Right atrium auricular region (tissue), 2 donors: ENCODE data around the gene ALOX12B. TPM values are rescaled to one million over a fixed set of nuclear protein-coding genes. Genes with fewer than 3 reads are reported as not detected.

Experiments
- DNase-seq: peaks from one replicate; pipeline ENCODE4 v3.0.0-alpha.2; 2019; ENCODE audit warnings: low spot score
- H3K27ac ChIP-seq, 2 donors: fragments of 200-600 bp; sonication (generic); 1 replicate in 1 of 2; 2 replicates in 1 of 2; pipeline ENCODE4 v1.5.1; 2016 to 2019
- H3K27me3 ChIP-seq, 2 donors: fragments of 200-600 bp; sonication (generic); one replicate each; pipeline versions ENCODE4 v1.5.1 to v1.6.0; 2017 to 2019
- H3K36me3 ChIP-seq: fragments of 200-600 bp; sonication (generic); one replicate; pipeline ENCODE4 v1.5.1; 2016
- H3K4me1 ChIP-seq, 2 donors: fragments of 200-600 bp; sonication (generic); one replicate each; pipeline versions ENCODE4 v1.5.1 to v1.6.0; 2017 to 2019
- H3K4me3 ChIP-seq, 2 donors: fragments of 200-600 bp; sonication (generic); 1 replicate in 1 of 2; 2 replicates in 1 of 2; pipeline ENCODE4 v1.5.1; 2017 to 2019; ENCODE audit warnings: mild to moderate bottlenecking in 1 of 2, moderate library complexity in 1 of 2
- H3K9me3 ChIP-seq, 2 donors: fragments of 200-600 bp; sonication (generic); one replicate each; pipeline ENCODE4 v1.5.1; 2019
- total RNA-seq, 2 donors: library from RNA; depleted of rRNA; stranded (reverse); fragments of >200 nt; gene quantifications; one replicate each; pipeline ENCODE4 v1.1.0, GENCODE V29; 2016
- TF ChIP-seq, protein P1 (sequence below), 2 donors: fragments of 200-600 bp; sonication (generic); IDR thresholded peaks; one replicate each; pipeline ENCODE4 v1.5.1; 2019; ENCODE audit warnings: antibody characterized with exemption in 2 of 2

ALOX12B gene
- total RNA-seq, 2 donors from 2014 or later = 0.43 TPM; not detected in 1

DNA sequence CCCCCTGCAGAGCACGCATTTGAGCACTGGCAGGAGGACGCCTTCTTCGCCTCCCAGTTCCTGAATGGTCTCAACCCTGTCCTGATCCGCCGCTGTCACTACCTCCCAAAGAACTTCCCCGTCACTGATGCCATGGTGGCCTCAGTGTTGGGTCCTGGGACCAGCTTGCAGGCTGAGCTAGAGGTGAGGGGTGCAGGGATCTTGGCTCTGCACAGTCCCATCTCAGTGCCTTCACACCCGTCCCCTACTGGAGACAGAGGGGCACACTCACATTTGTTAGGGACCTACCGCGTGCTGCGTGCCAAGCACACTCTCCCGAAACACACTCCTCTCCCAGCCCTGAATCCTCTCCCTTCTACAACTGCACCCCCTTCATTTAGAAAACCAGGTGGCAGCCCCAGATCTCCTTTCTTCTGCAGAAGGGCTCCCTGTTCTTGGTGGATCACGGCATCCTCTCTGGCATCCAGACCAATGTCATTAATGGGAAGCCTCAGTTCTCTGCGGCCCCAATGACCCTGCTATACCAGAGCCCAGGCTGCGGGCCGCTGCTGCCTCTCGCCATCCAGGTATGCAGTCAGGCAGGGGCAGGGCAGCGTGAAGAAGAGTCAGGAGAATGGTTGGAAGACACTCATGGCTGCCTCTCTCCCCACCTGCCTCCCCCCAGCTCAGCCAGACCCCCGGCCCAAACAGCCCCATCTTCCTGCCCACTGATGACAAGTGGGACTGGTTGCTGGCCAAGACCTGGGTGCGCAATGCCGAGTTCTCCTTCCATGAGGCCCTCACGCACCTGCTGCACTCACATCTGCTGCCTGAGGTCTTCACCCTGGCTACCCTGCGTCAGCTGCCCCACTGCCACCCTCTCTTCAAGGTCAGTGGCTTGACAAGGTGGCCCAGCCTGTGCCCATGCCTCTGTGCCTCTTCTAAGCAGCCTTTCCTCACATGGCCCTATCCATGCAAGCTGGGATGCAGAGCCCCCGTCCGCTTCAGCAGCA lies 42.4 kb downstream of the ALOX12B start:
- no peaks in the 10 kb centered on the region for H3K4me1 ChIP-seq
- H3K36me3 ChIP-seq = no peaks in the 10 kb centered on the region
- no peak overlapping the region for H3K4me3 ChIP-seq
- no peaks in the 10 kb centered on the region for H3K9me3 ChIP-seq
- no peak overlapping the region for H3K27ac ChIP-seq
- DNase-seq = no peak
- no peaks in the 10 kb centered on the region for H3K27me3 ChIP-seq
- TF ChIP-seq, protein P1, sequence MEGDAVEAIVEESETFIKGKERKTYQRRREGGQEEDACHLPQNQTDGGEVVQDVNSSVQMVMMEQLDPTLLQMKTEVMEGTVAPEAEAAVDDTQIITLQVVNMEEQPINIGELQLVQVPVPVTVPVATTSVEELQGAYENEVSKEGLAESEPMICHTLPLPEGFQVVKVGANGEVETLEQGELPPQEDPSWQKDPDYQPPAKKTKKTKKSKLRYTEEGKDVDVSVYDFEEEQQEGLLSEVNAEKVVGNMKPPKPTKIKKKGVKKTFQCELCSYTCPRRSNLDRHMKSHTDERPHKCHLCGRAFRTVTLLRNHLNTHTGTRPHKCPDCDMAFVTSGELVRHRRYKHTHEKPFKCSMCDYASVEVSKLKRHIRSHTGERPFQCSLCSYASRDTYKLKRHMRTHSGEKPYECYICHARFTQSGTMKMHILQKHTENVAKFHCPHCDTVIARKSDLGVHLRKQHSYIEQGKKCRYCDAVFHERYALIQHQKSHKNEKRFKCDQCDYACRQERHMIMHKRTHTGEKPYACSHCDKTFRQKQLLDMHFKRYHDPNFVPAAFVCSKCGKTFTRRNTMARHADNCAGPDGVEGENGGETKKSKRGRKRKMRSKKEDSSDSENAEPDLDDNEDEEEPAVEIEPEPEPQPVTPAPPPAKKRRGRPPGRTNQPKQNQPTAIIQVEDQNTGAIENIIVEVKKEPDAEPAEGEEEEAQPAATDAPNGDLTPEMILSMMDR (IDR thresholded peaks at IDR 0.05) = no peak

DNA sequence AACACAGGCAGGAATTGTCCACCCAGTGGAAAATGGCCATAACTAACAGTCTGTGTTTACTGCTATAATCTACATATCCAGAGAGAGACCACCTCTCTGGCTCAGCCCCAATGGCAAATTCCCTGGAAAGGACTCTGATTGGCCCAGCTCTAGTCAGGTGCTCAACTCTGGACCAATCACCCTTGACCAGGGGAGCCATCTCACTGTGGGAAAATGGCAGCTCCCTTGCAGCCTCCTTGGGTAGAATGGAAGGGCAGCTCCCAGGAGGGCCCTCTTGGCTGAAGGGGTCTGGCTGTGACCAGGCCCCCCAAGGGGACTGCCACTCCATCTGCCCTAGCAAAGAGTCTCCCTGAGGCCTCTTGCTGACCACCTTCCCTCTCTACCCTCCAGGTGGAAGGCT lies 45.5 kb downstream of the ALOX12B start:
- TF ChIP-seq, protein P1 (IDR thresholded peaks at IDR 0.05) = no peak
- Histone ChIP-seq H3K9me3 (no peaks in the 10 kb centered on the region), H3K4me1 (peaks cover 0 to 8% of the 10 kb centered on the region in 2 donors), H3K27me3 (peaks cover 0 to 6% of the 10 kb centered on the region in 2 donors), H3K36me3 (no peaks in the 10 kb centered on the region), H3K4me3 (no peak overlapping the region), H3K27ac (no peak overlapping the region)
- no peak for DNase-seq

DNA sequence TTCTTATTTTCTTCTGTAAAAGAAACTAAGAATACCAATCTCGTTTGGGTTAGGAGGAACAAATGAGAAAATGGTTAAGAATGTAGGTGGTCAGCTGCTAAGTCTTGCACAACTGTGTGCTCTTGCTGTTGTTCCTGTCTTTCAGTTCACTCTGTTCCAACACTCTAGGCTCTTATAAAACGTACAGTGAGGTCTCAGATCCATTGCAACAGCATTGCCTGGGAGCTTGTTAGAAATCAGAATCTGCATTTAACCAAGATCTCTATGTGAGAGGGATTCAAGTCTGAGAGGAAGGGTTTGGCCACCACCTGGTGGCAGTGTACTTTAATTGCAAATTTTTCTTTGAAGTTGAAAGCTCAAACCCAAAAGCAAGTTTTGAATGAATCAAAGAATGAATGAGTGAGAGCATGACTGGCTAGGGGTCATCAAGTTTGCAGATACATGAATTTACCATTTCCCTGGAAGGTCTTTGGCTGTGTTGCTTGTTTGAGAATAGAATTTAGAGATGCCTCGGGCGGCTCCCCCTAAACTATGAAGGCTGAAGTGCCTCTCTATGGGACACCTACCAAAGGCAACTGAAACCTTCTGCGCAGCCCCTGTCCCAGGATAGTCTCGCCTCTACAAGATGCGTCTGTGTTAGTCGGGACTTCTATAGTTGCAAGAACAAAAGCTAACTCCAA lies 46.1 kb downstream of the ALOX12B start:
- peaks cover 0 to 8% of the 10 kb centered on the region in 2 donors for H3K4me1 ChIP-seq
- TF ChIP-seq, protein P1 (IDR thresholded peaks at IDR 0.05) = peak; percentile 23 to 66
- peak overlapping the region in 1 of 2 donors; percentile 14 for H3K27ac ChIP-seq
- H3K4me3 ChIP-seq = no peak overlapping the region
- no peaks in the 10 kb centered on the region for H3K9me3 ChIP-seq
- no peaks in the 10 kb centered on the region for H3K36me3 ChIP-seq
- DNase-seq = peak; percentile 62
- peaks cover 0 to 6% of the 10 kb centered on the region in 2 donors for H3K27me3 ChIP-seq

DNA sequence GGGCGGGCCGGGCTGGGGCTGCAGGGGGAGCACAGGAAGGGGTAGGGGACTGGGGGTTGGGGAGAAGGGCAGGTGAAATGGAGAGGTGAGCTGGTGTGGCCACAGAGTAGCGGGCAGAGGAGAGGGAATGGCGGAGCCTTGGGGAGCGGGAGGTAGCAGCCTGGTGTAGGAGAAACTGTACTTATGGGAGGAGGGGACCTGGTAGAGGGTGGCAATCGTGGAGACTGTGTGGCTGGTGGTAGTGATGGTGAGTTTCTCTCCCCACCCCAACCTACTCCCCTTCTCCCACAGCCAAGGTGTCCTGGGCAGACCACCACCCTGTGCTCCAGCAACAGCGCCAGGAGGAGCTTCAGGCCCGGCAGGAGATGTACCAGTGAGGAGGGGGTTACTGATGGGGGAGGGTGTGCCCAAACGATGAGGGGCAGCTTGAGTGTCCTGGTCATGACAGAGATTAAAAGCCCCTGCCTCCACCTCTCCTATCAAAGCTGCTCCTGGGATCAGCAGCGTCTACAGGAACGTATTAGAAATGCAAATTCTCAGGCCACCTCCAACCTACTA lies 47.8 kb downstream of the ALOX12B start:
- no peak for DNase-seq
- TF ChIP-seq, protein P1 (IDR thresholded peaks at IDR 0.05) = no peak
- no peak overlapping the region for H3K27ac ChIP-seq
- peaks cover 0 to 6% of the 10 kb centered on the region in 2 donors for H3K27me3 ChIP-seq
- peak overlapping the region in 1 of 2 donors; percentile 36 for H3K4me3 ChIP-seq
- H3K4me1 ChIP-seq = peaks cover 0 to 8% of the 10 kb centered on the region in 2 donors
- no peaks in the 10 kb centered on the region for H3K36me3 ChIP-seq
- H3K9me3 ChIP-seq = no peaks in the 10 kb centered on the region

DNA sequence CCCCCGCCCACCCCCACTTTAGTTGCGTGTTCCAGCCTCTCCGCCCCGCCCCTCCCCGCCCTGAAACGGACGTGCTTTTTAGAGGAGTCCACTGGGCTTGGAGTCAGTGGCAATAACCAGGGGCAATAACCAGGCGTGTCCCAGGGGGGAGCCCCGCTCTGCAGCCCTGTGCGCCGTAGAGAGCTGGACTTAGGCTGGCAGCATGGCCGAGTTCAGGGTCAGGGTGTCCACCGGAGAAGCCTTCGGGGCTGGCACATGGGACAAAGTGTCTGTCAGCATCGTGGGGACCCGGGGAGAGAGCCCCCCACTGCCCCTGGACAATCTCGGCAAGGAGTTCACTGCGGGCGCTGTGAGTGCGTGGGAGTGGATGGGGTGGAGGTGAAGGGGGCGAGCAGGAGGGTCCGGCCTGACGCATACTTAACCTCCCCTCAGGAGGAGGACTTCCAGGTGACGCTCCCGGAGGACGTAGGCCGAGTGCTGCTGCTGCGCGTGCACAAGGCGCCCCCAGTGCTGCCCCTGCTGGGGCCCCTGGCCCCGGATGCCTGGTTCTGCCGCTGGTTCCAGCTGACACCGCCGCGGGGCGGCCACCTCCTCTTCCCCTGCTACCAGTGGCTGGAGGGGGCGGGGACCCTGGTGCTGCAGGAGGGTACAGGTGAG lies 48.4 kb downstream of the ALOX12B start, which contains the start of gene ALOX15B:
Gene ALOX15B, plus strand, starts transcription at position 106 of the 657 bp plus-strand sequence. Its CDS starts 97 bp downstream, at position 203.
- Histone ChIP-seq H3K36me3 (no peaks in the 10 kb centered on the region), H3K4me1 (peaks cover 0 to 8% of the 10 kb centered on the region in 2 donors), H3K27ac (no peak within 1 kb of the TSS), H3K9me3 (no peaks in the 10 kb centered on the region), H3K4me3 (peak within 1 kb of the TSS in 1 of 2 donors; percentile 36), H3K27me3 (peaks cover 0 to 6% of the 10 kb centered on the region in 2 donors)
- TF ChIP-seq, protein P1 (IDR thresholded peaks at IDR 0.05) = no peak
- no peak for DNase-seq
